Upper lobe of left lung (tissue), 6 donors: ENCODE measurements around the gene MFSD6. TPM values are rescaled to one million over a fixed set of nuclear protein-coding genes. Genes with fewer than 3 reads are reported as not detected.

Experiments
- ATAC-seq, 2 donors: fragments of 200-7000 bp; cut with Tn5 transposase; one replicate each; pipeline ENCODE4 v1.9.1; 2022; ENCODE audit warnings: mild to moderate bottlenecking in 2 of 2, moderate library complexity in 2 of 2; ENCODE audit not compliant: low FRiP score in 2 of 2
- DNase-seq, 2 donors: peaks; one replicate each; pipeline ENCODE4 v3.0.0-alpha.2; 2019 to 2020
- H3K27ac ChIP-seq, 4 donors: fragments of 200-600 bp; sonication (generic); one replicate each; pipeline ENCODE4 v1.5.1; 2016 to 2019
- H3K27me3 ChIP-seq, 4 donors: fragments of 200-600 bp; sonication (generic); one replicate each; pipeline ENCODE4 v1.5.1; 2017 to 2019
- H3K36me3 ChIP-seq, 4 donors: fragments of 200-600 bp; sonication (generic); one replicate each; pipeline ENCODE4 v1.5.1; 2016 to 2019
- H3K4me1 ChIP-seq, 4 donors: fragments of 200-600 bp; sonication (generic); one replicate each; pipeline ENCODE4 v1.5.1; 2018 to 2019
- H3K4me3 ChIP-seq, 4 donors: fragments of 200-600 bp; sonication (generic); one replicate each; pipeline ENCODE4 v1.5.1; 2017 to 2019; ENCODE audit warnings: mild to moderate bottlenecking in 2 of 4, moderate library complexity in 1 of 4
- H3K9me3 ChIP-seq, 4 donors: fragments of 200-600 bp; sonication (generic); one replicate each; pipeline ENCODE4 v1.5.1; 2018 to 2019
- CTCF ChIP-seq, 6 experiments: fragments of 450-650 bp in 4 of 6; fragments of 200-600 bp in 2 of 6; sonication (generic) in 2 of 6; IDR thresholded peaks; one replicate each; pipeline ENCODE4 v1.5.1; 2016 to 2019; ENCODE audit warnings: antibody characterized with exemption in 6 of 6
- EP300 ChIP-seq, 4 donors: sonication (generic); formaldehyde crosslinking; IDR thresholded peaks; one replicate each; pipeline ENCODE4 v1.5.1; 2017; ENCODE audit warnings: antibody characterized with exemption in 4 of 4, control low read depth in 2 of 4
- POLR2A ChIP-seq, 4 donors: fragments of 450-650 bp; IDR thresholded peaks; one replicate each; pipeline ENCODE4 v1.5.1; 2016 to 2017; ENCODE audit warnings: antibody characterized with exemption in 4 of 4, mild to moderate bottlenecking in 2 of 4
- POLR2AphosphoS5 ChIP-seq, 2 donors: sonication (generic); formaldehyde crosslinking; IDR thresholded peaks; one replicate each; pipeline ENCODE4 v1.5.1; 2017; ENCODE audit warnings: antibody characterized with exemption in 2 of 2
- WGBS, 2 donors: methylation state at CpG; one replicate each; pipeline ENCODE4 v1.1.5; 2017 to 2018; 5-methylcytosine and 5-hydroxymethylcytosine counted together
- total RNA-seq, 6 donors: library from RNA; depleted of rRNA in 4 of 6; stranded (reverse); fragments of >200 nt in 4 of 6; gene quantifications; one replicate each; pipeline versions ENCODE4 v1.1.0 to v1.2.1, GENCODE V29; 2016 to 2021
- donor health status: DM: no; HTN: no; CAD: no; lungs with moderate emphysema.
- donor health status: DM: no; HTN: yes; CAD: no; lungs with severe emphysema.

The MFSD6 gene
- total RNA-seq, 6 donors from 2014 or later, result 46.9 to 136 (median 80.4) TPM

GRCh38 chr2:190415251-190415650, 7.1 kb downstream of the MFSD6 start:
- Histone ChIP-seq H3K27me3 (no peaks in the 10 kb centered on the region), H3K36me3 (no peaks in the 10 kb centered on the region), H3K4me3 (no peak overlapping the region), H3K9me3 (no peaks in the 10 kb centered on the region), H3K27ac (peak overlapping the region in 2 of 4 donors; percentile 26 to 50), H3K4me1 (peaks cover 25 to 52% (median 30%) of the 10 kb centered on the region in 4 donors)
- TF ChIP-seq EP300 (IDR thresholded peaks at IDR 0.05), result no peak
- no peak for TF ChIP-seq POLR2A (IDR thresholded peaks at IDR 0.05)
- TF ChIP-seq CTCF (IDR thresholded peaks at IDR 0.05), result no peak
- no peak for TF ChIP-seq POLR2AphosphoS5 (IDR thresholded peaks at IDR 0.05)
- ATAC-seq (no peak), DNase-seq (no peak)
- WGBS, 2 donors, result 95 to 98% methylated on average over 4 of the region's 4 CpGs

- 40 to 44% methylated on average over 2 of the region's 2 CpGs for WGBS, 2 donors
- peak overlapping the region; percentile 3 to 50 (median 28) for H3K27ac ChIP-seq
Measured at GRCh38 chr2:190415794-190416775, 7.9 kb downstream of the MFSD6 start.

GRCh38 chr2:190417045-190417842, 9.1 kb downstream of the MFSD6 start:
- whole genome bisulfite sequencing, 2 donors, result 86 to 88% methylated on average over 9 of the region's 9 CpGs
- H3K4me3 ChIP-seq, result no peak overlapping the region
- peak overlapping the region; percentile 5 to 50 (median 31) for H3K27ac ChIP-seq

More at GRCh38 chr2:190415794-190416775, 7.9 kb downstream of the MFSD6 start:
- Histone ChIP-seq H3K4me3 (no peak overlapping the region), H3K9me3 (no peaks in the 10 kb centered on the region), H3K4me1 (peaks cover 25 to 47% (median 31%) of the 10 kb centered on the region in 4 donors), H3K27me3 (no peaks in the 10 kb centered on the region), H3K36me3 (no peaks in the 10 kb centered on the region)
- ATAC-seq (no peak), DNase-seq (no peak)
- TF ChIP-seq CTCF (IDR thresholded peaks at IDR 0.05), result no peak
- no peak for TF ChIP-seq POLR2A (IDR thresholded peaks at IDR 0.05)
- no peak for TF ChIP-seq POLR2AphosphoS5 (IDR thresholded peaks at IDR 0.05)
- no peak for TF ChIP-seq EP300 (IDR thresholded peaks at IDR 0.05)

GRCh38 chr2:190418727-190419126, 10.6 kb downstream of the MFSD6 start:
- ATAC-seq (peak in 1 of 2 donors; percentile 23), DNase-seq (no peak)
- no peaks in the 10 kb centered on the region for H3K36me3 ChIP-seq
- peaks cover 17 to 37% (median 26%) of the 10 kb centered on the region in 4 donors for H3K4me1 ChIP-seq
- no peak for TF ChIP-seq POLR2A (IDR thresholded peaks at IDR 0.05)
- no peaks in the 10 kb centered on the region for H3K9me3 ChIP-seq
- H3K27me3 ChIP-seq, result no peaks in the 10 kb centered on the region
- 45 to 64% methylated on average over 1 of the region's 1 CpG for WGBS, 2 donors
- no peak overlapping the region for H3K4me3 ChIP-seq
- peak overlapping the region in 2 of 4 donors; percentile 40 to 50 for H3K27ac ChIP-seq

More at GRCh38 chr2:190417045-190417842, 9.1 kb downstream of the MFSD6 start:
- no peak for DNase-seq
- peaks cover 25 to 44% (median 30%) of the 10 kb centered on the region in 4 donors for H3K4me1 ChIP-seq
- no peaks in the 10 kb centered on the region for H3K9me3 ChIP-seq
- no peaks in the 10 kb centered on the region for H3K27me3 ChIP-seq
- peak in 1 of 2 donors; percentile 40 for ATAC-seq
- TF ChIP-seq POLR2AphosphoS5 (IDR thresholded peaks at IDR 0.05) (no peak), EP300 (IDR thresholded peaks at IDR 0.05) (peak in 1 of 4 donors; percentile 25)
- H3K36me3 ChIP-seq, result no peaks in the 10 kb centered on the region

- no peak for DNase-seq
- Histone ChIP-seq H3K27ac (peak overlapping the region in 2 of 4 donors; percentile 9 to 39), H3K27me3 (no peaks in the 10 kb centered on the region), H3K4me3 (no peak overlapping the region), H3K4me1 (peaks cover 15 to 34% (median 28%) of the 10 kb centered on the region in 4 donors), H3K9me3 (no peaks in the 10 kb centered on the region), H3K36me3 (no peaks in the 10 kb centered on the region)
- ATAC-seq, result no peak
- TF ChIP-seq POLR2A (IDR thresholded peaks at IDR 0.05) (no peak), CTCF (IDR thresholded peaks at IDR 0.05) (no peak), POLR2AphosphoS5 (IDR thresholded peaks at IDR 0.05) (no peak), EP300 (IDR thresholded peaks at IDR 0.05) (no peak)
- WGBS, 2 donors, result 19 to 31% methylated on average over 1 of the region's 1 CpG
Measured at GRCh38 chr2:190420801-190421200, 12.6 kb downstream of the MFSD6 start.
